ENCODE results near the gene MED16.
"Not testable (repeated sequence)": the region's sequence is repeated elsewhere in the genome, so short reads cannot be mapped to it uniquely, and the experiment has no call there.

MED16 gene

DNA sequence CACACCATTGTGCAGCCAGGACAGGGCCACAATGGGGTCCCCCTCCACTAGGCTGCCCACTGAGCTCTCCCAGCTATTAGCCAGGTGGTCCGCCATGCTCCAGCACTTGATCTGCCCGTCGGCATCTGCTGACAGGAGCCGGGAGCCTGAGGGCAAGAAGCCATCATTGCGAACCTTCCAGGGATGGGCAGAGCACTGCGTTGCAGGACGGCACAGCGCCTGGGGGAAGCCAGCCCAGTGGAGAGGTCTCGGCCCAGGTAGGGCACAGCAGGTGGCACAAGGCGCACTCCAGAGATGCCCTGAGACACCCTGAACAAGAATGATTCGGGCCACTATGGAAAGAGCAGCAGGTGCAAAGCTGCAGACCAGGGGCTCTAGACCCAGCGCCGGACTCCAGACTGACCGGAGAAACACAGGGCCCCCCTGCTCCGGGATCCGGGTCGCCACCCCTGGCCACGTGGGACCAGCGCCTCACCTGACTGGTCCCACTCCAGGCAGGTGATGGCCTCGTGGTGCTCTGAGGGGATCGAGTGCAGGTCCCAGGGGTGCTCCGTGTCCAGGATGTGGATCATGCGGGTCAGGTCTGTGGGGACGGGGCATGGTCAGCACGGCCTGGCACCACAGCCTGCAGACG is 3.2 kb downstream of the MED16 start:
- DNase-seq (ENCODE audit: low spot score) = no peak

DNA sequence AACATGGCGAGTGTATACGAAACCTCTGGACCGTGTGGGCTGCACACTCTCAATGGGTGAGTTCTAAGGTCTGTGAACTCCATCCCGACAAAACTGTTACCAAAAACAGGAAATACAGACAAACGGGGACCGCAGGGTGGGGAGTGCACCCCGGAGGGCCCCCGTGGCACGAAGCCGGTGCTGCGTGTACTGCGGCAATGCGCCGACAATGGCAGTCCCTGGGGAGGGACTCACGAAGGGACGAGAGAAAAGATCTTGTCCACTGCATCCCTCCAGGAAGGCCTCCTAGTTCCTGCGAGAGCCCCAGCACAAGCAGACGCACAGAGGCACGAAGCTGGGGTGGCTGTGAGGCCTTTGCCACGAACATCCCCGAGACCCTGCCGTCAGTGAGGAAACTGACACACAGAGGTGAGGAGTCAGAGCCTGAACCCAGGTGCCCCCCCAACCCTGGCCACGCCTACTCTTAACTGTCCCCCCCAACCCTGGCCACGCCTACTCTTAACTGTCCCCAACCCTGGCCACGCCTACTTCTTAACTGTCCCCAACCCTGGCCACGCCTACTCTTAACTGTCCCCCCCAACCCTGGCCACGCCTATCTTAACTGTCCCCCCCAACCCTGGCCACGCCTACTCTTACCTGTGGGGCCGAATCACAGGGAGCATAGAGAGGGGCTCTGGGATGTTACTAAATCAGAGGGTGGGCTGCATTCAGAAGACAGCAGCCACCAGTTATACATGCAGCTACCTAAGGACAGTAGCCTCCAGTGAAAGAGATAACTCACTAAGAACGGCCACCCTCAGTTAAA is 4.2 kb downstream of the MED16 start:
- DNase-seq (ENCODE audit: low spot score) = no peak

DNA sequence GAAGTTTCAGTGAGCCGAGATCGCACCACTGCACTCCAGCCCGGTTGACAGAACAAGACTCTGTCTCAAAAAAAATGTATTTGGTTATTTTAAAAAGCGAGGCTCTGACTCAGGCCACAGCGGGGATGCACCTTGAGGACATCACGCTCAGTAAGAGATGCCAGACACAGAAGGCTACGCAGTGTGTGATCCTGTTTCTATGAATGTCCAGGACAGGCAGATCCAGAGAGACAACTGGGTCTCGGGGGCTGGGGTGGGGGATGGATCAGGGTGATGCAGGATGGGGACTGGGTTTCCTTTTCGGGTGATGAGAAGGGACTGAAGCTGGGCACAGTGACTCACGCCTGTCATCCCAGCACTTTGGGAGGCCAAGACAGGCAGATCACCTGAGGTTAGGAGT is 5.4 kb downstream of the MED16 start:
- DNase-seq (ENCODE audit: low spot score) = no peak

DNA sequence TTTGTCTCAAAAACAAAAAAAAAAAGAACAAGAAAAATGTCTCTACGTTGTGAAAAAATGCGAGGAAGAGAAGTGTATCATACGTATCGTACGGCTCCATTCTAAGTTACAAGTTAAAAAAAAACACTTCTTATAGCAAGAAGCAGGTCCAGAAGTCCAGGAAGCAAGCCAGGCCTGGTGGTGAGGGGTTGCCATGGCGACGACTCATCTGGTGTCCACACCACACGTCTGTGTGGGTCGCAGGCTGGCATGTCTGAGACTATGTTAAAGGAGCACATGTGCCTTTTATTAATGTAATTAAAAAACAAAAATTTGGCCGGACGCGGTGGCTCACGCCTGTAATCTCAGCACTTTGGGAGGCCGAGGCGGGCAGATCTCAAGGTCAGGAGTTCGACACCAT is 5.9 kb downstream of the MED16 start:
- no peak for DNase-seq (ENCODE audit: low spot score)

DNA sequence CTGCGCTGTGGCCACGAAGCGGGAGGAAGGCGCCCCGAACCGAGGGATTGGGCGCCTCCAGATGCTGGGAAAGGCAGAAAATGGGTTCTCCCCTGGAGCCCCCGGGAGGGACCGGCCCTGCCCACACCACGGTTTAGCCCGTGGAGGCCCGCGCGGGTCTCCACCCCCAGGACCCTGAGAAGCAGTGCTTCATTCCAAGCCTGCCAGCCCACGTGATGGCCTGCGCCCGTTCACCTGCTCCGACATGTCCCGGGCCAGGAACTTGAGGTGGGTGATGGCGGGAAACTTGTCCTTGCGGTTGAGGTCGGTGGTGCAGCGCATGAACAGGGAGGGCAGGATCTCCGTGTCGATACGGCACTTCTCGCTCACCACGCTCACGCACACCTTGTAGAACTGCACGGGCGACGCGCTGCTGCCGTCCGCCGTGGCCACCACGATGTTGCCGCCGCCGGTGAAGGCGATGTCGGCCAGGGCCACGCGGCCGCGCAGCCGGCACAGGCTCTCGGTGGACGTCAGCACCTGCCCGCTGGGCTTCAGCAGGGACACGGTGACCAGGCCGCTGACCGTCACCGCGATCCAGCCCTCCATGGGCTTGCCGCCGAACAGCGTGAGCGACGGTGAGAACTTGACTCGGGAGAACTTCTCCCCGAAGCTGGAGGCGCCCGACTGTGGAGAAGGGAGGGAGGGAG is 7.3 kb downstream of the MED16 start:
- DNase-seq (ENCODE audit: low spot score) = no peak

DNA sequence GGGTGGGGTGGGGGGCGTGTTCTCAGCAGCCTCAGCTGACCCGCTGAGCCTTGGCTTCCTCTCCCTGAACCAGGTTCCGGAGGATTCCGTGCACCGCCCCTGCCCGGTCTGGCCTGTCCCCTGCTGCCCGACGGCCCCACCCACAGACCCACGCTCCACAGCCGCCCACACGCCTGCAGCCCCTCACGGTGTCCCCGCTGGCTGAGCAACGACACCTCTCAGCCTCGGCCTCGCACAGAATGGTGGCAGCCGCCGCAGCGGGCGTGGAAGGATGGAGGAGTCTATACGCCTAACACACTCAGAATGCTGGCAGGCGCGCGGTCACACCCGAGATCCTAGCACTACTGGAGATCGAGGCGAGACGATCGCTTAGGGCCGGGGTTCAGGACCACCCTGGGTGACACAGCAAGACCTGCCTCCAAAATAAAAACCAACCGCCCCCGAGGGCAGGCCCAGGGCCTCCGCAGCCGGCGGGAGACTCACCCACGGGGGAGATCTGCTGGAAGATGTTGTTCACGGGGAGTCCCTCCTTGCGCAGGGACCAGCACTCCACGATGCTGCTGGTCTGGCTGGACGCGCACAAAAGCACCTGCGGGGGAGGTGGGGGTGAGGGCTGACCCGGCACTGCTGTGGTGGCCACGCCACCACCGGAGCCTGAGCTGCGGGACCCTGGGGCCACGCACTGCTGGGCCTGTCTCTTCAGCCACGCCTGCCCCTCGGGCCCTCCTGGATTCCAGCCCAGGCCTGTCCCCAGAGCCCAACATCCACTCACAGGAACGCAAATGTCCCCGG is 8.4 kb downstream of the MED16 start:
- no peak for DNase-seq (ENCODE audit: low spot score)

DNA sequence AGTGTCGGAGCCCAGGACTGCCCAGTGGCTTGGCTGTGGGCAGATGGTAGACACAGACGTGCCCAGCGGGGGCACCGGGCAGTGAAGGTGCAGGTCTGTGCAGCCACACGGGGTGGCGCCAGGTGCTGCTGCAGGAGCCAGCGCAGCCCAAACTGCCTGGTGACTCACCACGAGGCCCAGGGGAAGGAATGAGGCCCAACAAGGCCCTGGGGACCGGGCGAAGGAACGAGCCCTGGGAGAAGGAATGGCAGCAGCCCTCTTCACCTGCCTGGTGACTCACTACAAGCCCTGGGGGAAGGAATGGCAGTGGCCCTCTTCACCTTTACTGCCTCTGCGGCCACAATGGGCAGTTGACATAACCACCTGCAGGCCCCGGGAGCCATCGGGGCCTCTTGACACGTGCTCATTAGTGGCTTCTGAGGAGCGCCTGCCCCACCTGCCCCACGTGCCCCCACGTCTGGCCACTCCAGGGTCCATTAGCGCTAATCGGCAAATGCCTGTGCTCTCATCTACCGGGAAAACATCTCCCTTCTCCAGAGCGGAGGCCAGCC is 9.3 kb downstream of the MED16 start:
- no peak for DNase-seq (ENCODE audit: low spot score)

DNA sequence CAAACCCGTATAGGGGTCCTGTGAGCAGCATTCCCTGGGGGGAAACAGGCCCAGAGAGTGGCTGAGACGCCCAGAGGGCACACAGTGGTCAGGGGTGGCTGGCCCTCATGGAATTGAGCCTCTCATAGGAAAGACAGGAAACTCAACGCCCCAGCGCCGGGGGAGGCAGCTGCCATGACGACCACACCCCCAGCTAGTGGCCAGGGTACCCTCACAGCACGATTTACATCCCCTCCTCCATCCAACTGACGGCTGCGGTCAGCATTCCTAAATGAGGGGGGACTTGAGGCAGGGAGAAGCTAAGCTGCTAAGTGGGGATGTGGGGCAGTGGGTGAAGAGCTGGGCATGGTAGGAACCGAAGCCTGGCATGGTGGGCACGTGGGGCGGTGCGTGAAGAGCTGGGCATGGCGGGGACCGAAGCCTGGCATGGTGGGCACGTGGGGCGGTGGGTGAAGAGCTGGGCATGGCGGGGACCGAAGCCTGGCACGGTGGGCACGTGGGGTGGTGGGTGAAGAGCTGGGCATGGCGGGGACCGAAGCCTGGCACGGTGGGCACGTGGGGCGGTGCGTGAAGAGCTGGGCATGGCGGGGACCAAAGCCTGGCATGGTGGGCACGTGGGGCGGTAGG is 10.0 kb downstream of the MED16 start:
- DNase-seq (ENCODE audit: low spot score) = no peak

DNA sequence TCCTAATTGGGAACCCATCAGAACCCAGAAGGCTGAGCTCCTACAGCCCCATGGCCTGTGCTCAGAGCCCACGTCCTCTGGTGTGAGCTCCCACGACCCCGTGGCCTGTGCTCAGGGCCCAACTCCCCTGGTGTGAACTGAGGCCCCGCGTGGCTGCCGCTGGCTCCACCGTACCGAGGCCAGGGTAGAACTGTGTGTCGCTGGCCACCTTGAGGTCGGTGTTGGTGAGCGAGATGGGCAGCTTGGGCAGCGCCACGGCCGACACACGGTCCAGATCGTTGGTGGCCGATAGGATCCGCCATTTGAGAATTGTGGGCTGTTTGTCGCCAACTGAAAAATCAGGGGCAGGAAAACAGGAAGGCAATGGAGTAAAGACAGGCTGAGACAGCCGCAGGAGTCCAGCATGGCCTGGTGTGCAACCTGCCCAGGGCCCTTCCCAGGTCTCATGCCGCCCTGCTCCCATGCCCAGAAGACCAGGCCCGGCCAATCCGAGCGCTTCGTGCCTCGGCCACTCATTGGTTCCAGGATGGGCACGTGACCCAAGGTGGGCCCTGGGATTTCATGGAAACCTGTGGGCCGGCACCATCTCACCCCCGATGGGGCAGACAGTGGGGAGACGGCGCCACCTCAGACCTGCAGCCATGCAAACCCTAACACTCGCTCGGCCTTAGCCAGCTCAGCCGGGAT is 11.5 kb downstream of the MED16 start:
- DNase-seq (ENCODE audit: low spot score) = no peak

DNA sequence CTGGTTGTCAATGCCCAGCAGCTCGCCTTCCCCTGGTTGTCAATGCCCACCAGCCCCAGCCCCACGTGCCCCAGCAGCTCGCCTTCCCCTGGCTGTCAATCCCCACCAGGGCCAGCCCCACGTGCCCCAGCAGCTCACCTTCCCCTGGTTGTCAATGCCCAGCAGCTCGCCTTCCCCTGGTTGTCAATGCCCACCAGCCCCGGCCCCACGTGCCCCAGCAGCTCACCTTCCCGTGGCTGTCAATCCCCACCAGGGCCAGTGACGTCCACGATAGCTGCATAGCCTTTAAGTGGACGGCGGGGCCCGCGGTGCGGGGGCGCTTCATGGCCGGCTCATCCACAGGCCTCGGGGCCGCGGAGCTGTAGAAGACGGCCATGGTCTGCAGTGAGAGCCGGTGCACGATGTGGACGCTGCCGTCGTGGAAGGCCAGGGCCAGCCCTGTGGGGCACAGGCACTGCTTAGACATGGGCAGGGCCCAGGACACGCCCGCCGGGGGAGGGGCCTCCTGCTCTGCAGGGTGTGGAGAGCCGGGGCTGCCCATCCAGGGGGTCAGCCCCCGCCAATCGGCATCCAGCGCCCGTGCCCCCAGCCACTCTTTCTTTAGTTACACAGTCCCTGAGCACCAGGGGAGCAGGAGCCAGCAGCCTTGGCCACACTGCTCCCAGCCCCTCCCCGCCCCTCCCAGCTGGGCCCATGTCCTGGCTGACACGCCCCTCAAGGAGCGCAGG is 13.1 kb downstream of the MED16 start:
- no peak for DNase-seq (ENCODE audit: low spot score)

DNA sequence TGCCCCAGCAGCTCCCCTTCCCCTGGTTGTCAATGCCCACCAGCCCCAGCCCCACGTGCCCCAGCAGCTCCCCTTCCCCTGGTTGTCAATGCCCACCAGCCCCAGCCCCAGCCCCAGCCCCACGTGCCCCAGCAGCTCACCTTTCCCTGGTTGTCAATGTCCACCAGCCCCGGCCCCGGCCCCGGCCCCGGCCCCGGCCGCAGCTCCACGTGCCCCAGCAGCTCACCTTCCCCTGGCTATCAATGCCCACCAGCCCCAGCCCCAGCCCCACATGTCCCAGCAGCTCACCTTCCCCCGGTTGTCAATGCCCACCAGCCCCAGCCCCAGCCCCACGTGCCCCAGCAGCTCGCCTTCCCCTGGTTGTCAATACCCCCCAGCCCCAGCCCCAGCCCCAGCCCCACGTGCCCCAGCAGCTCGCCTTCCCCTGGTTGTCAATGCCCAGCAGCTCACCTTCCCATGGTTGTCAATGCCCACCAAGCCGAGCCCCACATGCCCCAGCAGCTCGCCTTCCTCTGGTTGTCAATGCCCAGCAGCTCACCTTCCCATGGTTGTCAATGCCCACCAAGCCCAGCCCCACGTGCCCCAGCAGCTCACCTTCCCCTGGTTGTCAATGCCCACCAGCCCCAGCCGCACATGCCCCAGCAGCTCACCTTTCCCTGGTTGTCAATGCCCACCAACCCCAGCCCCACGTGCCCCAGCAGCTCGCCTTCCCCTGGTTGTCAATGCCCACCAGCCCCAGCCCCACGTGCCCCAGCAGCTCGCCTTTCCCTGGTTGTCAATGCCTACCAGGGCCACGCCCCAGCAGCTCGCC is 14.0 kb downstream of the MED16 start:
- DNase-seq (ENCODE audit: low spot score) = not testable (repeated sequence)

DNA sequence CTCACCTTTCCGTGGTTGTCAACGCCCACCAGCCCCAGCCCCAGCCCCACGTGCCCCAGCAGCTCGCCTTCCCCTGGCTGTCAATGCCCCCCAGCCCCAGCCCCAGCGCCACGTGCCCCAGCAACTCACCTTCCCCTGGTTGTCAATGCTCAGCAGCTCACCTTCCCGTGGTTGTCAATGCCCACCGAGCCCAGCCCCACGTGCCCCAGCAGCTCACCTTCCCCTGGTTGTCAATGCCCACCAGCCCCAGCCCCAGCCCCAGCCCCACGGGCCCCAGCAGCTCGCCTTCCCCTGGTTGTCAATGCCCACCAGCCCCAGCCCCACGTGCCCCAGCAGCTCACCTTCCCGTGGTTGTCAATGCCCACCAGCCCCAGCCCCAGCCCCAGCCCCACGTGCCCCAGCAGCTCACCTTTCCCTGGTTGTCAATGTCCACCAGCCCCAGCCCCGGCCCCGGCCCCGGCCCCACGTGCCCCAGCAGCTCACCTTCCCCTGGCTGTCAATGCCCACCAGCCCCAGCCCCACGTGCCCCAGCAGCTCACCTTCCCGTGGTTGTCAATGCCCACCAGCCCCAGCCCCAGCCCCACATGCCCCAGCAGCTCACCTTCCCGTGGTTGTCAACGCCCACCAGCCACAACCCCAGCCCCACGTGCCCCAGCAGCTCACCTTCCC is 14.9 kb downstream of the MED16 start:
- not testable (repeated sequence) for DNase-seq (ENCODE audit: low spot score)

DNA sequence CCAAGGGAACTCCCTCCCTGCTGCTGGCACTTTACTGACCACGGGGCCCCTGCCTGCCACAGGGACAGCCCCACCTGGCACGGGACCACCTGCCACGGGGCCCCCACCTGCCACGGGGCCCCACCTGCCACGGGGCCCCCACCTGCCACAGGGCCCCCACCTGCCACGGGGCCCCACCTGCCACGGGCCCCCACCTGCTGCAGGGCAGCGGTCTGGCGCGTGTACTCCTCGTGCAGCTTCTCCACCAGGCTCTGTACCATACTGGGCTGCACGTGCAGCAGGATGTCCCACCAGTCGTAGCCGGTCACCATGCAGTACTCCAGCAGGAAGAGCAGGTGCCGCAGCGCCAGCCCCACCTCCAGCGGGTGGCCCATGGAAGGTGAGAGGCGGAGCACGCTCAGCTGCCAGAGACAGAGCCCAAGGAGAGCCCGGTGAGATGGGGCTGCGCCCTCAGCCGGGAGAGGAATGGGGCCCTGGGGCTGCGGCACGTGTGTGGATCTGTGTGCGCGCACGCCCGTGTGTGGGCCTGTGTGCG is 16.1 kb downstream of the MED16 start:
- no peak for DNase-seq (ENCODE audit: low spot score)

DNA sequence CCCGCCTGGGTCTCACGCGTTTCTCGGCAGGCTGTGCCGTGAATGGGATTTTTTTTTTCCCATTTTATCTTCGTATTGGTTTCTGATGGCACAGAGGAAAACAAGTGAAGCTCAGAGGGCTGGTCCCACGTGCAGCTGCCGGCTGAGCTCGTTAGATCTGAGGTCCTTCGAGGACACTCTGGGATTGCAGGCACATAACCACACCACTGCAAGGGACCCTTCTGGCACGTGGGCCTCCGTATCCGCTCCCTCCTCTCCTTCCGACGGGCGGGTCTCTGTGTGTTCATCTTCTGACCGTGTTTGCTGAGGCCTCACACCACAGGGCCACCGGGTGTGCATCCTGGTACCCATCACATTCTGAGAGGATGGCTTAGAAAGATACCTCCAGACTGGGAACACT is 16.9 kb downstream of the MED16 start:
- DNase-seq (ENCODE audit: low spot score) = no peak

DNA sequence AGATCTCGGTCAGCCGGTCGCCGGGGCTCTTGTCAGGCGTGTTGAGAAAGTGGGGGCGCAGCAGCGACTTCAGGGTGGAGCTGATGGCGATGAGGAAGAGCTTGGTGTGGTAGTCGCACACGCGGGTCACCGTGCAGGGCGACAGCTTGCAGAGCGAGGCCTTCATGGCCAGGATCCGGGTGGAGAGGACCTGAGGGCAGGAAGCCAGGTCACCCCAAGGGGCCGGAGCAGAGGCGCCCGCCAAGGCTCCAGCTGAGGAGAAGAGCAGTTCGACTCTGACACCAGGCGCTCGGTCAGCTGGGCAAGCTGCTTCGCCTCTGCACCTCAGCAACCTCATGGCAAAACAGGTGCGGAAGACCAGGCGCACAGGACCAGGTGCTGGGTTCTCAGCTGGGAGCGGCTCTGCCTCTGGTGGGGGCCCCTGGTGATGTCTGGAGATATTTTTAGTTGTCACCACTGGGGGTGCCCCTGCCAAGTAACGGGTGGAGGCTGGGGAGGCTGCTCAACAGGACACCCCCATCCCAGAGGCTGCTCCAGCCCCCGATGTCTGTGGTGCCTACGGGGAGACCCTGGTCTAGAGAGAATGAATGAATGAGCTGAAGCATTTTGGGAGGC is 17.6 kb downstream of the MED16 start:
- no peak for DNase-seq (ENCODE audit: low spot score)

DNA sequence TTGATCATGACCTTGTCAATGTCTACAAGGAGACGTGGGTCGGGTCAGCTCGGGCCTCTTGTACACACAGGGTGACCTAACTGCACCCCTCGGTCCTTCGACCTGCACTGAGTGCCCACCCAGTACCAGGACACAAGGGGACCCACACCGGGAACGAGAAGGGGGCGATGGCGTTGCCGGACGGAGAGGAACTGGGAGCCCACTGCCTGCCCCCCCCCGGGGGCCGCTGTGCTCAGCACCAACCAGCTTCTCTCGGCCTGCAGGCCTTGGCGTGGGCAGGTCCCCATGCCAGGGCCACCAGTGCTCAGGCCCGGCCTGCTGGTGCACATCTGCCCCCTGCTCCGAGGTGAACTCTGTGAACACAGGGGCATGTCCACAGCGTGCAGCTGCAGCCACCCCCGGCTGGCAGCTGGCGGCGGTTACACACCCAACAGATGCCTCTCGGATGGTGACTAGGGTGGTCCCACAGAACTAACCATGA is 19.4 kb downstream of the MED16 start:
- no peak for DNase-seq (ENCODE audit: low spot score)

DNA sequence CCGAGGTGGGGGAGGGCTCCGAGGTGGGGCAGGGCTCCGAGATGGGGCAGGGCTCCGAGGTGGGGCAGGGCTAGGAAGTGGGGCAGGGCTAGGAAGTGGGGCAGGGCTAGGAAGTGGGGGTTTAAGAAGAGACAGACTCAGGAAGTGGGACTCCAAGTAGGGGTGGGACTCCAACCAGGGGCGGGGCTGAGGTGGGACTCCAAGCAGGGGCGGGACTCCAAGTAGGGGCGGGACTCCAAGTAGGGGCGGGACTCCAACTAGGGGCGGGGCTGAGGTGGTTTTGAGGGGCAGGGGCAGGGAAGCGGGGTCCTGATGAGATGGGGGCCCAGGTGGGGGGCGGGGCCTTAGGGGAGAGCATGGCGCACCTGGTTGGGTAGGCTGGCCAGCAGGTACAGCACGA is 19.9 kb downstream of the MED16 start:
- DNase-seq (ENCODE audit: low spot score) = peak; percentile 88

All from germinal center (tissue), 1 donor.